Neural progenitor cell (in vitro differentiated cells): Measurements from ENCODE around the gene COL15A1. TPM values are rescaled to one million over a fixed set of nuclear protein-coding genes. Genes with fewer than 3 reads are reported as not detected.
"Not testable (repeated sequence)": the region's sequence is repeated elsewhere in the genome, so short reads cannot be mapped to it uniquely, and the experiment has no call there.

Source experiments
- DNase-seq: peaks from one replicate; pipeline ENCODE4 v3.0.0-alpha.2; 2016; ENCODE audit warnings: low spot score
- H2AFZ ChIP-seq: fragments of 200-600 bp; sonication (generic); replicated peaks from 2 replicates; pipeline ENCODE4 v1.6.1; 2016; ENCODE audit warnings: antibody characterized with exemption
- H3F3A ChIP-seq: fragments of 200-600 bp; sonication (generic); 2 replicates; pipeline ENCODE4 v1.6.1; 2016; ENCODE audit warnings: antibody characterized with exemption, low read depth
- H3K27ac ChIP-seq: fragments of 200-600 bp; sonication (generic); 2 replicates; pipeline ENCODE4 v1.5.1; 2016; ENCODE audit warnings: mild to moderate bottlenecking
- H3K27me3 ChIP-seq: fragments of 200-600 bp; sonication (generic); 2 replicates; pipeline ENCODE4 v1.6.1; 2016; ENCODE audit warnings: mild to moderate bottlenecking, moderate library complexity
- H3K36me3 ChIP-seq: fragments of 200-600 bp; sonication (generic); 2 replicates; pipeline ENCODE4 v1.5.1; 2016
- H3K4me1 ChIP-seq: fragments of 200-600 bp; sonication (generic); 2 replicates; pipeline ENCODE4 v1.6.1; 2016; ENCODE audit warnings: mixed run types
- H3K4me2 ChIP-seq: fragments of 200-600 bp; sonication (generic); 2 replicates; pipeline ENCODE4 v1.6.1; 2016
- H3K4me3 ChIP-seq: fragments of 200-600 bp; sonication (generic); 2 replicates; pipeline ENCODE4 v1.5.1; 2016
- H3K79me2 ChIP-seq: fragments of 200-600 bp; sonication (generic); 2 replicates; pipeline ENCODE4 v1.6.1; 2016; ENCODE audit warnings: low read depth
- H3K9ac ChIP-seq: fragments of 200-600 bp; sonication (generic); 2 replicates; pipeline ENCODE4 v1.6.1; 2016
- H3K9me3 ChIP-seq: fragments of 200-600 bp; sonication (generic); 2 replicates; pipeline ENCODE4 v1.5.1; 2016; ENCODE audit warnings: low read depth
- H4K20me1 ChIP-seq: fragments of 200-600 bp; sonication (generic); 2 replicates; pipeline ENCODE4 v1.6.1; 2016; ENCODE audit warnings: low read depth
- H3K27ac Mint-ChIP-seq: 3 replicates; pipeline ENCODE4 v1.8.0; 2021; ENCODE audit warnings: mixed read lengths
- H3K27me3 Mint-ChIP-seq: 2 replicates; pipeline ENCODE4 v1.8.0; 2022; ENCODE audit warnings: low read depth, mild to moderate bottlenecking, inconsistent platforms, moderate library complexity, mixed read lengths; ENCODE audit not compliant: insufficient read depth
- H3K36me3 Mint-ChIP-seq: 3 replicates; pipeline ENCODE4 v1.8.0; 2021; ENCODE audit warnings: mixed read lengths
- H3K4me1 Mint-ChIP-seq: 3 replicates; pipeline ENCODE4 v1.8.0; 2021; ENCODE audit warnings: mixed read lengths
- H3K4me3 Mint-ChIP-seq: 3 replicates; pipeline ENCODE4 v1.8.0; 2021; ENCODE audit warnings: mild to moderate bottlenecking, moderate library complexity, mixed read lengths
- H3K9me3 Mint-ChIP-seq: 3 replicates; pipeline ENCODE4 v1.8.0; 2020; ENCODE audit warnings: mixed read lengths
- CTCF ChIP-seq: fragments of 200-600 bp; sonication (generic); IDR thresholded peaks from 2 replicates; pipeline ENCODE4 v1.5.1; 2017; ENCODE audit warnings: antibody characterized with exemption, mild to moderate bottlenecking
- EZH2 ChIP-seq: fragments of 200-600 bp; sonication (generic); IDR thresholded peaks from 2 replicates; pipeline ENCODE4 v1.6.1; 2017; ENCODE audit warnings: antibody characterized with exemption, mild to moderate bottlenecking, moderate library complexity
- EZH2phosphoT487 ChIP-seq: fragments of 200-600 bp; sonication (generic); IDR thresholded peaks from 2 replicates; pipeline ENCODE4 v1.6.1; 2017; ENCODE audit warnings: antibody characterized with exemption
- total RNA-seq: library from RNA; depleted of rRNA; stranded (reverse); fragments of >200 nt; gene quantifications from 2 replicates; pipeline ENCODE4 v1.2.3, GENCODE V29; 2015; ENCODE audit warnings: low replicate concordance

The COL15A1 gene
- total RNA-seq, 1 donor from 2014 or later: 3.2 TPM

GRCh38 chr9:99093492-99093791, 149.7 kb downstream of the COL15A1 start:
- H3K27ac Mint-ChIP-seq: no peak overlapping the region
- Histone ChIP-seq H3K4me3 (no peak overlapping the region), H3K4me2 (no peak overlapping the region), H3K9ac (no peak overlapping the region), H3K79me2 (no peaks in the 10 kb centered on the region), H3K4me1 (peaks cover 23% of the 10 kb centered on the region), H3F3A (peaks cover 20% of the 10 kb centered on the region), H4K20me1 (no peaks in the 10 kb centered on the region), H3K9me3 (no peaks in the 10 kb centered on the region), H2AFZ (no peak overlapping the region), H3K27ac (no peak overlapping the region), H3K36me3 (no peaks in the 10 kb centered on the region), H3K27me3 (no peaks in the 10 kb centered on the region)
- peaks cover 13% of the 10 kb centered on the region for H3K27me3 Mint-ChIP-seq
- no peak for DNase-seq
- no peaks in the 10 kb centered on the region for H3K36me3 Mint-ChIP-seq
- H3K9me3 Mint-ChIP-seq: peaks cover 7% of the 10 kb centered on the region
- TF ChIP-seq EZH2phosphoT487 (no peak), CTCF (no peak), EZH2 (no peak)
- H3K4me1 Mint-ChIP-seq: peaks cover 24% of the 10 kb centered on the region
- H3K4me3 Mint-ChIP-seq: no peak overlapping the region

- H3K9me3 ChIP-seq: no peaks in the 10 kb centered on the region
- H3K27ac Mint-ChIP-seq: no peak overlapping the region
- H3K36me3 Mint-ChIP-seq: no peaks in the 10 kb centered on the region
- no peak overlapping the region for H3K27ac ChIP-seq
- no peak overlapping the region for H2AFZ ChIP-seq
- TF ChIP-seq EZH2 (no peak), EZH2phosphoT487 (no peak), CTCF (no peak)
- no peaks in the 10 kb centered on the region for H4K20me1 ChIP-seq
- H3K27me3 Mint-ChIP-seq: peaks cover 13% of the 10 kb centered on the region
- no peaks in the 10 kb centered on the region for H3K36me3 ChIP-seq
- no peaks in the 10 kb centered on the region for H3K27me3 ChIP-seq
- H3K4me3 Mint-ChIP-seq: no peak overlapping the region
- H3K79me2 ChIP-seq: no peaks in the 10 kb centered on the region
- H3K4me3 ChIP-seq: no peak overlapping the region
- H3K9me3 Mint-ChIP-seq: peaks cover 5% of the 10 kb centered on the region
- no peak overlapping the region for H3K9ac ChIP-seq
- DNase-seq: no peak
- H3F3A ChIP-seq: peaks cover 20% of the 10 kb centered on the region
- H3K4me1 Mint-ChIP-seq: peaks cover 24% of the 10 kb centered on the region
- H3K4me1 ChIP-seq: peaks cover 23% of the 10 kb centered on the region
- H3K4me2 ChIP-seq: peak overlapping the region; percentile 63
These were observed 151.9 kb downstream of the COL15A1 start for GRCh38 chr9:99095565-99095964.

- Mint-ChIP-seq H3K36me3 (no peaks in the 10 kb centered on the region), H3K27ac (peak overlapping the region; percentile 55), H3K9me3 (peaks cover 5% of the 10 kb centered on the region), H3K4me1 (peaks cover 24% of the 10 kb centered on the region), H3K27me3 (peaks cover 13% of the 10 kb centered on the region), H3K4me3 (no peak overlapping the region)
- no peaks in the 10 kb centered on the region for H3K79me2 ChIP-seq
- no peaks in the 10 kb centered on the region for H4K20me1 ChIP-seq
- peak; percentile 69 for DNase-seq
- no peak for TF ChIP-seq CTCF
- TF ChIP-seq EZH2phosphoT487: no peak
- TF ChIP-seq EZH2: no peak
- peak overlapping the region; percentile 9 for H3K4me3 ChIP-seq
- peak overlapping the region; percentile 68 for H2AFZ ChIP-seq
- peak overlapping the region; percentile 8 for H3K27ac ChIP-seq
- H3F3A ChIP-seq: peaks cover 20% of the 10 kb centered on the region
- peaks cover 23% of the 10 kb centered on the region for H3K4me1 ChIP-seq
- H3K27me3 ChIP-seq: no peaks in the 10 kb centered on the region
- no peak overlapping the region for H3K9ac ChIP-seq
- no peaks in the 10 kb centered on the region for H3K36me3 ChIP-seq
- H3K4me2 ChIP-seq: peak overlapping the region; percentile 63
- no peaks in the 10 kb centered on the region for H3K9me3 ChIP-seq
These were observed 152.7 kb downstream of the COL15A1 start for GRCh38 chr9:99096409-99096808.

- H4K20me1 ChIP-seq, H3K4me2 ChIP-seq, H3K9ac ChIP-seq, H3K36me3 ChIP-seq, H3K27ac ChIP-seq, H3K4me3 Mint-ChIP-seq, H3K36me3 Mint-ChIP-seq, H3K9me3 Mint-ChIP-seq, H3K9me3 ChIP-seq, H2AFZ ChIP-seq, H3K79me2 ChIP-seq, H3K4me3 ChIP-seq, H3K27ac Mint-ChIP-seq, DNase-seq: not testable (repeated sequence)
- H3F3A ChIP-seq: peaks cover 43% of the 10 kb centered on the region
- H3K27me3 ChIP-seq: peaks cover 16% of the 10 kb centered on the region
- peaks cover 14% of the 10 kb centered on the region for H3K27me3 Mint-ChIP-seq
- H3K4me1 Mint-ChIP-seq: peaks cover 40% of the 10 kb centered on the region
- H3K4me1 ChIP-seq: peaks cover 36% of the 10 kb centered on the region
These were observed 156.3 kb downstream of the COL15A1 start for GRCh38 chr9:99099806-99100585.
